WTC11 (cell line): ENCODE data around the gene CASP2.

ENCODE experiments used
- CBFB ChIP-seq: sonication (generic); formaldehyde crosslinking; IDR thresholded peaks from 2 replicates; pipeline ENCODE4 v1.8.1; 2022; ENCODE audit warnings: mild to moderate bottlenecking, low read depth, missing genetic modification reagents
- CREM ChIP-seq: sonication (generic); formaldehyde crosslinking; IDR thresholded peaks from 2 replicates; pipeline ENCODE4 v1.8.1; 2022; ENCODE audit warnings: mild to moderate bottlenecking, missing genetic modification reagents, moderate library complexity
- CTCF ChIP-seq: fragments of 200-600 bp; IDR thresholded peaks from 2 replicates; pipeline ENCODE4 v1.8.0; 2022; ENCODE audit warnings: antibody characterized with exemption
- EMX1 ChIP-seq: fragments of 250-450 bp; sonication (Bioruptor Pico); IDR thresholded peaks from 2 replicates; pipeline ENCODE4 v1.8.0; 2021; ENCODE audit warnings: mild to moderate bottlenecking
- ERG ChIP-seq: fragments of 250-450 bp; sonication (Bioruptor Pico); IDR thresholded peaks from 2 replicates; pipeline ENCODE4 v1.8.0; 2021; ENCODE audit warnings: mild to moderate bottlenecking
- KAT7 ChIP-seq: sonication (generic); formaldehyde crosslinking; IDR thresholded peaks from 2 replicates; pipeline ENCODE4 v1.8.1; 2023; ENCODE audit warnings: missing genetic modification reagents, mild to moderate bottlenecking, borderline replicate concordance
- MLX ChIP-seq: sonication (generic); formaldehyde crosslinking; IDR thresholded peaks from 2 replicates; pipeline ENCODE4 v1.8.1; 2023; ENCODE audit warnings: mild to moderate bottlenecking, missing genetic modification reagents, moderate library complexity
- MYBL2 ChIP-seq: sonication (generic); formaldehyde crosslinking; IDR thresholded peaks from 2 replicates; pipeline ENCODE4 v1.8.1; 2023; ENCODE audit warnings: mild to moderate bottlenecking, moderate library complexity, missing genetic modification reagents
- NFE2L1 ChIP-seq: sonication (generic); formaldehyde crosslinking; IDR thresholded peaks from 2 replicates; pipeline ENCODE4 v1.8.1; 2023; ENCODE audit warnings: missing genetic modification reagents
- NFYB ChIP-seq: sonication (generic); formaldehyde crosslinking; conservative IDR thresholded peaks from 2 replicates; pipeline ENCODE4 v1.8.0; 2022; ENCODE audit warnings: low read depth, missing genetic modification reagents
- TEAD4 ChIP-seq: sonication (generic); formaldehyde crosslinking; IDR thresholded peaks from 2 replicates; pipeline ENCODE4 v1.8.0; 2022; ENCODE audit warnings: mild to moderate bottlenecking, missing genetic modification reagents

- TF ChIP-seq CTCF (no peak), CREM (CRISPR knock-in tag) (no peak), CBFB (CRISPR knock-in tag) (no peak), KAT7 (CRISPR knock-in tag) (no peak), NFYB (no peak), MYBL2 (CRISPR knock-in tag) (no peak), EMX1 (CRISPR knock-in tag) (no peak), NFE2L1 (no peak), MLX (CRISPR knock-in tag) (no peak), ERG (no peak), TEAD4 (no peak)
Observed at GRCh38 chr7:143320620-143321019, 32.5 kb downstream of the CASP2 start.
